Aorta (tissue), 5 donors: ENCODE data around the gene C5AR1. TPM values are rescaled to one million over a fixed set of nuclear protein-coding genes. Genes with fewer than 3 reads are reported as not detected.

ENCODE experiments used
- ATAC-seq: fragments of 200-7000 bp; cut with Tn5 transposase; one replicate; pipeline ENCODE4 v1.9.1; 2022; ENCODE audit warnings: moderate library complexity; ENCODE audit not compliant: low FRiP score
- DNase-seq, 2 donors: peaks; one replicate each; pipeline ENCODE4 v3.0.0-alpha.2; 2020
- H3K27ac ChIP-seq, 2 donors: one replicate each; pipeline ENCODE4 v1.5.1; 2013; ENCODE audit warnings: low read length in 2 of 2, mild to moderate bottlenecking in 2 of 2, moderate library complexity in 2 of 2, control low read depth in 1 of 2, inconsistent platforms in 1 of 2, low read depth in 1 of 2
- H3K27me3 ChIP-seq, 2 donors: one replicate each; pipeline ENCODE4 v1.6.1; 2013; ENCODE audit warnings: control low read depth in 1 of 2, low read length in 1 of 2, mild to moderate bottlenecking in 1 of 2, moderate library complexity in 1 of 2; ENCODE audit not compliant: insufficient read depth in 2 of 2, control insufficient read depth in 1 of 2
- H3K36me3 ChIP-seq, 2 donors: one replicate each; pipeline ENCODE4 v1.6.1; 2013; ENCODE audit warnings: control low read depth in 1 of 2, low read length in 1 of 2, mild to moderate bottlenecking in 1 of 2; ENCODE audit not compliant: insufficient read depth in 2 of 2, control insufficient read depth in 1 of 2
- H3K4me1 ChIP-seq, 2 donors: one replicate each; pipeline ENCODE4 v1.6.1; 2013; ENCODE audit warnings: low read length in 2 of 2, control low read depth in 1 of 2, mild to moderate bottlenecking in 1 of 2, moderate library complexity in 1 of 2; ENCODE audit not compliant: insufficient read depth in 2 of 2, control insufficient read depth in 1 of 2
- H3K4me3 ChIP-seq, 2 donors: one replicate each; pipeline ENCODE4 v1.5.1; 2013; ENCODE audit warnings: low read length in 2 of 2, control low read depth in 1 of 2, mild to moderate bottlenecking in 1 of 2
- H3K9me3 ChIP-seq: one replicate; pipeline ENCODE4 v1.6.1; 2013; ENCODE audit warnings: mild to moderate bottlenecking, low read length; ENCODE audit not compliant: control insufficient read depth
- WGBS, 2 donors: extraction: QIAGEN DNeasy Blood & Tissue Kit; methylation state at CpG; one replicate each; pipeline ENCODE4 v1.1.7; 2013; 5-methylcytosine and 5-hydroxymethylcytosine counted together
- intact Hi-C, 2 donors: fragments of 100-400 bp; cut with DNase I; formaldehyde crosslinking; loops; one replicate each; pipeline versions ENCODE4 v1.14.2 to v1.15.0; 2022
- polyA plus RNA-seq, 2 donors: library from polyadenylated mRNA; stranded (reverse); fragments of 200-250 nt; gene quantifications; one replicate each; pipeline ENCODE4 v1.2.3, GENCODE V29; 2013
- total RNA-seq, 2 donors: library from RNA; stranded (reverse); fragmentation: NEBNext Ultra II Directional; extraction: Animal tissue kit (Norgen Biotek cat#: 25700); gene quantifications; one replicate each; pipeline ENCODE4 v1.2.1, GENCODE V29; 2021
- donor health status: healthy with polysubstance abuse.
- donor health status: Bipolar disorder and iron deficiency.
- donor health status: DM: no; HTN: no; CAD: no.
- donor health status: DM: no; HTN: no; CAD: no.
- donor health status: DM: yes; HTN: yes; CAD: no.

The C5AR1 gene
- total and polyA plus RNA-seq, 4 donors = 7.9 to 52.7 (median 25.6) TPM

DNA sequence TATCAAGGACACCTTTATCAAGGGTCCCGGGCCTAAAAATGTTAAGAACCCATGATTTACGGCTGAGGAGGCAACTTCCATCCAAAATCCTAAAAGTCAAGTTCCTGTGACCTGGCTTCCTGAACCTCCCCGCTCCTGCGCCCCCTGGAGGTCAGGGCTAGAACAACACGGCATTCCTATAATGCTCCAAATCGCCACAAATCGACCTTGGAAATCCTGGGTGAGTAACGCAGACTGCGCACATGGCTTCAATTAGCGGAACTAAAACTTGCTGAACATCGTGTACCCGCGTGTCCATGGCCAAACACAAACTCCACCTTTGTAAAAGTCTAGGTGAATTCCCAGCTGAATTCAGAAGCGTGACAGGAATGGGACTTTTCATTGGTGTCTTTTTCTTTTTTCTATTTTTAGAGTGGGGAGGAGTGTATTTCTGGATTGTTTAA, 4.3 kb upstream of the C5AR1 start:
- Histone ChIP-seq H3K27ac (no peak overlapping the region), H3K4me1 (peaks cover 0 to 3% of the 10 kb centered on the region in 2 donors), H3K36me3 (no peaks in the 10 kb centered on the region), H3K9me3 (no peaks in the 10 kb centered on the region), H3K4me3 (no peak overlapping the region), H3K27me3 (no peaks in the 10 kb centered on the region)
- DNase-seq = peak; percentile 84 to 92
- ATAC-seq = peak; percentile 78
- WGBS, 2 donors = 5% methylated on average over 14 of the region's 14 CpGs
- intact Hi-C loops = no loop called here

GRCh38 chr19:47306303-47306702, 3.4 kb upstream of the C5AR1 start:
- intact Hi-C loops = no loop called here
- H3K4me3 ChIP-seq = no peak overlapping the region
- no peaks in the 10 kb centered on the region for H3K27me3 ChIP-seq
- DNase-seq (no peak), ATAC-seq (no peak)
- no peaks in the 10 kb centered on the region for H3K36me3 ChIP-seq
- H3K4me1 ChIP-seq = peaks cover 0 to 3% of the 10 kb centered on the region in 2 donors
- no peak overlapping the region for H3K27ac ChIP-seq
- 94 to 95% methylated on average over 3 of the region's 3 CpGs for WGBS, 2 donors
- H3K9me3 ChIP-seq = no peaks in the 10 kb centered on the region

GRCh38 chr19:47309038-47309437, 623 bp upstream of the C5AR1 start:
- WGBS, 2 donors = 5 to 9% methylated on average over 8 of the region's 8 CpGs
- Histone ChIP-seq H3K27me3 (no peaks in the 10 kb centered on the region), H3K4me3 (no peak overlapping the region), H3K27ac (no peak overlapping the region), H3K9me3 (no peaks in the 10 kb centered on the region), H3K4me1 (peaks cover 0 to 3% of the 10 kb centered on the region in 2 donors), H3K36me3 (no peaks in the 10 kb centered on the region)
- ATAC-seq (no peak), DNase-seq (peak; percentile 67 to 81)
- intact Hi-C loops = no loop called here

GRCh38 chr19:47310323-47310722, 662 bp downstream of the C5AR1 start:
- DNase-seq (no peak), ATAC-seq (no peak)
- WGBS, 2 donors = 89 to 93% methylated on average over 2 of the region's 2 CpGs
- H3K4me3 ChIP-seq = no peak overlapping the region
- H3K4me1 ChIP-seq = peaks cover 0 to 3% of the 10 kb centered on the region in 2 donors
- H3K27ac ChIP-seq = no peak overlapping the region
- no peaks in the 10 kb centered on the region for H3K27me3 ChIP-seq
- H3K9me3 ChIP-seq = no peaks in the 10 kb centered on the region
- H3K36me3 ChIP-seq = no peaks in the 10 kb centered on the region
- intact Hi-C loops = loop anchor here in 1 of 2 donors (5.0 kb wide), 1 partner anchor 37 kb away; the partner anchor contains the start of gene DHX34

DNA sequence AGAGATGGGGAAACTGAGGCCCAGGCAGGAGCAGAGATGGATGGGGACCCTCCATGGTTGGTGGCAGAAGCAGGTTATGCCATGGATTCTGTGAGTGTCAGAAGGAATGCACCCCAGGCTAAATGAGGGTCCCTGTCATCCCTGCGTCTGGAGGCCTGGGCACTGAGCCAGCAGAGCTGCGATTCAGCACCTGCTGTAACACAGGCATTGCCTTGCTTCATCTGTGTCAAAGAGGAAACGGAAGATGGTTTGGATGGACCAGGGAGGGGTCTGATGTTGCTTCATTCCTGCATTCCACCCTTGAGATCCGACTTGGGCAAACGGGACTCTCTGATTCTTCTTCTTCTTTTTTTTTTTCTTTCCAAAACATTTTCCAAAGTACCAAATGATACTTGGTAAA, 1.2 kb downstream of the C5AR1 start:
- H3K27me3 ChIP-seq = no peaks in the 10 kb centered on the region
- no peak overlapping the region for H3K27ac ChIP-seq
- no peak overlapping the region for H3K4me3 ChIP-seq
- intact Hi-C loops = loop anchor here in 1 of 2 donors (5.0 kb wide), 1 partner anchor 36 kb away; the partner anchor contains the start of gene DHX34
- DNase-seq (peak; percentile 74 to 82), ATAC-seq (no peak)
- no peaks in the 10 kb centered on the region for H3K36me3 ChIP-seq
- H3K4me1 ChIP-seq = peaks cover 0 to 3% of the 10 kb centered on the region in 2 donors
- 26 to 33% methylated on average over 5 of the region's 5 CpGs for WGBS, 2 donors
- no peaks in the 10 kb centered on the region for H3K9me3 ChIP-seq

DNA sequence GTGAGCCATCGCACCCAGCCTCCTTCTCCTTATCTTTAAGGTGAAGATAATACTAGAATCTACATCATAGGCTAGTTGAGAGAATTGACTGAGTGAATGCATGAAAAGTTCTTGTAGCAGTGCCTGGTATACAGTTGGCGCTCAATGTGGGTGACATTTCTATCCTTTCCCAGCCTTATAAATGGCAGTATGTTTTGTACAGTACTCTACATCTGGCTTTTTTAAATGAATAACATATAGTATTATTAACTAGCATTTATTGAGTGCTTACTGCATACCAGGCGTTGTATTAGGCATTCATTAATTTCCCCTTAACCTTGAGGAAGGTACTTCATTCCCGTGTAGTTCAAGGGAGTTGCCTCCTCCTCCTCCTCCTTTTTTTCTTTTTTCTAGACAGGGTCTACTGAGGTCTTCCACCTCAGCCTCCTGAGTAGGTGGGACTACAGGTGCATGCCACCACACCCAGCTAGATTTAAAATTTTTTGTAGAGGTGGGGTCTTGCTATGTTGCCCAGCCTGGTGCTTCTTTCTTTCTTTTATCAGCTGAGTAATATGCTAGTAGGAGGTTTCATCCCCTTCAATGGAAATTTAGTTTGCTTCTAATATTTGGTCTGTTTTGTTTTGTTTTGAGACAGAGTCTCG, 2.8 kb downstream of the C5AR1 start:
- DNase-seq (no peak), ATAC-seq (no peak)
- no peaks in the 10 kb centered on the region for H3K9me3 ChIP-seq
- no peak overlapping the region for H3K27ac ChIP-seq
- intact Hi-C loops = loop anchor here in 1 of 2 donors (5.0 kb wide), 1 partner anchor 35 kb away; the partner anchor contains the start of gene DHX34
- no peaks in the 10 kb centered on the region for H3K27me3 ChIP-seq
- H3K4me3 ChIP-seq = no peak overlapping the region
- 93% methylated on average over 5 of the region's 5 CpGs for WGBS, 2 donors
- H3K4me1 ChIP-seq = peaks cover 0 to 3% of the 10 kb centered on the region in 2 donors
- H3K36me3 ChIP-seq = no peaks in the 10 kb centered on the region

DNA sequence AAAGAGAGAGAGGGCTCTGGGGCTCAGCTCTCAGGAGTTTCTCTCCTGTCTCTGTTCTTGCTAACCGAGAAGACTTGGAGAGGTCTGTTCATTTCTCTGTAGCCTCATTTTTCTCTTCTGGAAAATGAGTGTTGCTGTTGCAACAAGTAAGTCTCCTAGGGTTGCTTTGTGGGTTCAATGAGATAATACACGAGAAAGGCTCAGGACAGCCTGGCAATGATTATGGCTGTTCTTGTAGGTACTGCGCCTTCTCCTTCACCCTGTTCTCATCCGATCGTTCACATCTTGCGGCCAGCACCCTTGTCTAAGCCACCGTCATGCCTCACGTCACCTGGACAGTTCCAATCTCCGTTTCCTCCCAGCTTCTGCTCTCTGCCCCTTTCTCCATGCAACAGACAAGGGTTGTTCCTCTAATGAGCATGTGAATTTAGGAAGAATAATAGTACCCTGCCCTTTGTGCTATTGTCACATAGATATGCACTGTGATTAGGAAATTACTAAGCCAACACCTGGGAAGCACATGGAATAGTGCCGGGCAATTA, 4.2 kb downstream of the C5AR1 start:
- Histone ChIP-seq H3K36me3 (no peaks in the 10 kb centered on the region), H3K27me3 (no peaks in the 10 kb centered on the region), H3K9me3 (no peaks in the 10 kb centered on the region), H3K4me1 (peaks cover 0 to 3% of the 10 kb centered on the region in 2 donors), H3K4me3 (no peak overlapping the region), H3K27ac (no peak overlapping the region)
- DNase-seq (no peak), ATAC-seq (no peak)
- intact Hi-C loops = loop anchor here in 1 of 2 donors (5.0 kb wide), 1 partner anchor 33 kb away; the partner anchor contains the start of gene DHX34
- WGBS, 2 donors = 82 to 83% methylated on average over 10 of the region's 10 CpGs

DNA sequence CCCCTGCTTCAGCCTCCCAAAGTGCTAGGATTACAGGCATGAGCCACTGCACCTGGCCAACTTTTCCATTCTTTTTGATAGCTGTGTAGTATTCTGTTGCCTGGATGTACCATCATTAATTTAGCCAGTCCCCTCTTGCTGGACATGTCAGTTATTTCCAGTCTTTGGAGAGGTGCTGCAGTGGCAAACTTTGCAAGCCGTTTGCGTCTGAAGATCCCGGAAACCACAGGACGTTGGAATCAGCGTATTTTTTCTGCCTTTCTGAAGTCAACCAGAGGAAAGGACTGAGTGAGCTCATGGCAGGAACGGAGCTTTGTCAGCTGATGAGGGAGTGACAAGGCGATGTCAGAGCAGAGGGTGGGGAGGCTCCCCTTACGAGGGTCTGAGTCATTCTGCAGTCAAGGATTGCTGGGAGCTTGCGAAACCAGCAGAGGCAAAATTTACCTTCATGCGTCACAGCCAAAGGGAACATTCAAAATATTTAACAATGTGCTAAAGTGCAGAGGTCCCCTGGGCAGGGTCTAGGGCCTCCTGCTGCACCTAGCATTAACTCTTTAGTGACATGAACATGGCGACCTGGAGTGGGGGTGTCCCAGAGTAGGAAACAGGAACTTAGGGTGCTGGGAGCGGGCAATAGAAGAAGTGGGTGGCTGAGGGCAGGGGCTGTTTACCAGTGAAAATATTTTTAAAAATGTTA, 5.6 kb downstream of the C5AR1 start:
- no peaks in the 10 kb centered on the region for H3K9me3 ChIP-seq
- no peaks in the 10 kb centered on the region for H3K4me1 ChIP-seq
- WGBS, 2 donors = 34 to 36% methylated on average over 12 of the region's 12 CpGs
- H3K27me3 ChIP-seq = no peaks in the 10 kb centered on the region
- no peaks in the 10 kb centered on the region for H3K36me3 ChIP-seq
- H3K4me3 ChIP-seq = no peak overlapping the region
- no peak overlapping the region for H3K27ac ChIP-seq
- intact Hi-C loops = no loop called here
- peak; percentile 84 to 88 for DNase-seq
- peak; percentile 68 for ATAC-seq
